ENCODE results near the gene FCRL5. TPM values are rescaled to one million over a fixed set of nuclear protein-coding genes. Genes with fewer than 3 reads are reported as not detected.

FCRL5 gene
- total and polyA plus RNA-seq, 2 donors (not counting 3 experiments of a cell fraction or from before 2014, with no cell fraction given) = not detected

DNA sequence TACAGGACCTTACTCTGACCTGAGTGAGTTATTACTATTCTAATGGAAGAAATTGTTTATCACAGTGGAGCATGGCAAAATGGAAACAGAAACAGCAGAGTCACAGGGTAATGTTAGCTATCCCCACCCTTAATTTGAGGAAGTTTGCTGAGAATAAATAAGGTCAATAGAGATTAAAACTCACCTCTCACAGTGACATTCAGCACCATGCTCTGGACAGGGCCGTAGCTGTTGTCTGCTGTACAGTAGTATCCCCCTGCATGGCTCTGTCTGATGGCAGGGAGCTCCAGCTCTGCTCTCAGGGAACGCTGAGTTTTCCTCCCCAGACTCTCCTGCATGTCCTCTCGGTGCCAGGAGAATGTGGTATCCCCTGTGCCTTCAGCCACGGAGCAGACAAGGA is 33.7 kb upstream of the FCRL5 start:
- Histone ChIP-seq H3K27me3 (ENCODE audit: control insufficient read depth in 2 of 2, insufficient read depth in 2 of 2, low read length in 2 of 2) (no peaks in the 10 kb centered on the region), H3K9ac (replicated peaks; ENCODE audit: extremely low read depth, insufficient read depth, low read length) (no peak overlapping the region), H3K9me3 (replicated peaks; ENCODE audit: control insufficient read depth, insufficient read depth, low read length) (no peaks in the 10 kb centered on the region), H4K20me1 (replicated peaks; ENCODE audit: control insufficient read depth, extremely low read depth, insufficient read depth, low read length) (no peaks in the 10 kb centered on the region), H3K4me3 (replicated peaks in 1 of 3; ENCODE audit: insufficient read depth in 1 of 3, low read depth in 1 of 3, low read length in 3 of 3) (no peak overlapping the region), H3K9me1 (replicated peaks; ENCODE audit: control insufficient read depth, extremely low read depth, insufficient read depth, low read length) (no peaks in the 10 kb centered on the region), H3K36me3 (ENCODE audit: control insufficient read depth in 2 of 2, extremely low read depth in 1 of 2, insufficient read depth in 2 of 2, low read length in 2 of 2) (no peaks in the 10 kb centered on the region), H3K4me2 (ENCODE audit: insufficient read depth, low read length) (no peak overlapping the region), H3K4me1 (ENCODE audit: control insufficient read depth, extremely low read depth, insufficient read depth, low read length) (no peaks in the 10 kb centered on the region), H3K27ac (ENCODE audit: insufficient read depth, low read depth, low read length) (no peak overlapping the region), H2AFZ (ENCODE audit: low read depth, low read length) (no peak overlapping the region), H3K79me2 (ENCODE audit: control insufficient read depth, insufficient read depth, low read length) (no peaks in the 10 kb centered on the region)
- ChIA-PET CTCF (interaction anchor here (1.1 kb wide), 1 partner anchor 539 kb away, joined by 3 read pairs; no protein-coding TSS in a partner anchor), POLR2A (no interaction called here)
- intact Hi-C loops (cut with micrococcal nuclease) = no loop called here
- no peak for FAIRE-seq
- no TSS peak for BruUV-seq (replicated peaks)
- TF ChIP-seq FOS (IDR thresholded peaks at IDR 0.05; ENCODE audit: borderline replicate concordance, insufficient read depth, low read length) (no peak), POLR2AphosphoS5 (IDR thresholded peaks at IDR 0.05; ENCODE audit: insufficient read depth, low read depth, low read length) (no peak), EZH2 (IDR thresholded peaks at IDR 0.05; ENCODE audit: borderline replicate concordance, low read depth, low read length, severe bottlenecking) (no peak), POLR2A (IDR thresholded peaks at IDR 0.05; ENCODE audit: low read depth, low read length) (no peak), MYC (IDR thresholded peaks at IDR 0.05; ENCODE audit: low read depth, low read length) (no peak), GATA2 (IDR thresholded peaks at IDR 0.05; ENCODE audit: insufficient read depth, insufficient read length, low read depth, low read length) (no peak), JUN (IDR thresholded peaks at IDR 0.05; ENCODE audit: borderline replicate concordance, insufficient read depth, insufficient read length, low read depth) (no peak)
- TF ChIP-seq, protein P1, sequence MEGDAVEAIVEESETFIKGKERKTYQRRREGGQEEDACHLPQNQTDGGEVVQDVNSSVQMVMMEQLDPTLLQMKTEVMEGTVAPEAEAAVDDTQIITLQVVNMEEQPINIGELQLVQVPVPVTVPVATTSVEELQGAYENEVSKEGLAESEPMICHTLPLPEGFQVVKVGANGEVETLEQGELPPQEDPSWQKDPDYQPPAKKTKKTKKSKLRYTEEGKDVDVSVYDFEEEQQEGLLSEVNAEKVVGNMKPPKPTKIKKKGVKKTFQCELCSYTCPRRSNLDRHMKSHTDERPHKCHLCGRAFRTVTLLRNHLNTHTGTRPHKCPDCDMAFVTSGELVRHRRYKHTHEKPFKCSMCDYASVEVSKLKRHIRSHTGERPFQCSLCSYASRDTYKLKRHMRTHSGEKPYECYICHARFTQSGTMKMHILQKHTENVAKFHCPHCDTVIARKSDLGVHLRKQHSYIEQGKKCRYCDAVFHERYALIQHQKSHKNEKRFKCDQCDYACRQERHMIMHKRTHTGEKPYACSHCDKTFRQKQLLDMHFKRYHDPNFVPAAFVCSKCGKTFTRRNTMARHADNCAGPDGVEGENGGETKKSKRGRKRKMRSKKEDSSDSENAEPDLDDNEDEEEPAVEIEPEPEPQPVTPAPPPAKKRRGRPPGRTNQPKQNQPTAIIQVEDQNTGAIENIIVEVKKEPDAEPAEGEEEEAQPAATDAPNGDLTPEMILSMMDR (IDR thresholded peaks at IDR 0.05; ENCODE audit: extremely low read depth in 1 of 2, insufficient read depth in 1 of 2, low read depth in 1 of 2, low read length in 2 of 2) = no peak
- TF ChIP-seq, protein P2, sequence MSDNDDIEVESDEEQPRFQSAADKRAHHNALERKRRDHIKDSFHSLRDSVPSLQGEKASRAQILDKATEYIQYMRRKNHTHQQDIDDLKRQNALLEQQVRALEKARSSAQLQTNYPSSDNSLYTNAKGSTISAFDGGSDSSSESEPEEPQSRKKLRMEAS (IDR thresholded peaks at IDR 0.05; ENCODE audit: insufficient read depth, insufficient read length) = no peak
- dilution Hi-C loops (cut with MboI; ENCODE audit: extremely low pct_ligation_motif_present, low sequenced_read_pairs) = no loop called here
- DNase-seq (ENCODE audit: low read depth, low spot score) = no peak
